ENCODE results near the gene TMEM218. TPM values are rescaled to one million over a fixed set of nuclear protein-coding genes. Genes with fewer than 3 reads are reported as not detected.

Gene TMEM218
- total RNA-seq, 1 donor from 2014 or later, result 12.8 TPM

DNA sequence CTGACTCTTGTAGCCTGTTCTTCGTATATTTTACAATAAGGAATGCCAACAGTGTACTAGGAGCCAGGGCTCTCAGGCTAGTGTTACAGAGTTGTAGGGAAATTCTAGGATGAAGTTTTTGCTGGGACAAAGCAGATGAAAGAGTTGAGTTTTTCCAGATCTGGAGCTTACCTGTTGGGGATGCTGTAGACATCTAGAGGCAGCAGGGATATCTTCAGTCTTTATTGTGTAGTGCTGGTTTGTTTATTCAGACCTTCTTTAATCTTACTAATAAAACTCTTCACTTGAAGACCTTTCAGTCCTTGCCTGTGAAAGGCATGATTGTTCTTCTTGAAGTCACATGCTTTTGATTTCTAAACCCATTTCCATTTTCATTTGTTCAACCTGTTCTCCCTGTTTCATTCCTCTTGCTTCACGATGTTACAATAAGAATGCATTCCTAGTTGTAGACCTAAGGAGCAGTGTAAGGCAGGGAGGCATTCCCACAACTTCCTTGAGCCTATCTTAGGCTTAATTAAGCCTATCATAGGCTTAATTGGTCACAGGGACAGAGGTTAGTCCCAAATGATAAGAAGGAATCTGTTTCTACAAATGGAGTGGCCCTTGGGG, 56.2 kb downstream of the TMEM218 start:
- intact Hi-C loops (cut with DNase I), result no loop called here
- Histone ChIP-seq H3K4me3 (no peak overlapping the region), H3K4me1 (no peaks in the 10 kb centered on the region), H3K27ac (no peak overlapping the region), H3K27me3 (no peaks in the 10 kb centered on the region), H3K36me3 (no peaks in the 10 kb centered on the region), H3K9me3 (no peaks in the 10 kb centered on the region)
- DNase-seq (ENCODE audit: extremely low spot score in 2 of 2), result no peak
- peak in 1 of 2 donors; percentile 54 for TF ChIP-seq POLR2AphosphoS5 (IDR thresholded peaks at IDR 0.05; ENCODE audit: insufficient read depth in 1 of 2, low read depth in 1 of 2)
- no peak for TF ChIP-seq POLR2A (IDR thresholded peaks at IDR 0.05)

GRCh38 chr11:125053167-125053566, 58.3 kb downstream of the TMEM218 start:
- Histone ChIP-seq H3K4me3 (no peak overlapping the region), H3K9me3 (no peaks in the 10 kb centered on the region), H3K36me3 (no peaks in the 10 kb centered on the region), H3K27me3 (no peaks in the 10 kb centered on the region), H3K4me1 (no peaks in the 10 kb centered on the region), H3K27ac (no peak overlapping the region)
- TF ChIP-seq CTCF (IDR thresholded peaks at IDR 0.05), result no peak
- TF ChIP-seq POLR2AphosphoS5 (IDR thresholded peaks at IDR 0.05; ENCODE audit: insufficient read depth in 1 of 2, low read depth in 1 of 2), result no peak
- TF ChIP-seq POLR2A (IDR thresholded peaks at IDR 0.05), result no peak
- intact Hi-C loops (cut with DNase I), result no loop called here
- DNase-seq (ENCODE audit: extremely low spot score in 2 of 2), result no peak

DNA sequence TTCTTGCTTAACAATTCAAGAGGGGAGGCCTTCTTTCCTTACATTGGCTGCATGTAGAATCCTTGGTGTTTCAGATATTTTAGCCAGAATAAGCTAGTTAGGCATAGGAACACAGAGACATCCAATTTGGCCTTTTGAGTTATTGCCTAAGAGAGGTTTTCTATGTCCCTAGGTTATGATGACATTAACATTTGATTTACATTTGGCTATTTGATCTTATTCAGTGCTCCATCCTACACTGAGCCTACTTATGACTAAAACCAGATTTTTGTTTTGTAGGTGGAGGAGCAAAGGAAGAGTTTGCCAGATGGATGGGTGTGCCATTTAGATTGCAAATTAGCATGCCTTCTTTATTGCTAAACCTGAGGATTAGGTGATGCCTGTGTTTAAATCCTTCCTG, 59.4 kb downstream of the TMEM218 start:
- H3K27me3 ChIP-seq, result no peaks in the 10 kb centered on the region
- no peak overlapping the region for H3K4me3 ChIP-seq
- intact Hi-C loops (cut with DNase I), result no loop called here
- no peaks in the 10 kb centered on the region for H3K4me1 ChIP-seq
- no peaks in the 10 kb centered on the region for H3K9me3 ChIP-seq
- no peak for TF ChIP-seq CTCF (IDR thresholded peaks at IDR 0.05)
- TF ChIP-seq POLR2AphosphoS5 (IDR thresholded peaks at IDR 0.05; ENCODE audit: insufficient read depth in 1 of 2, low read depth in 1 of 2), result no peak
- TF ChIP-seq POLR2A (IDR thresholded peaks at IDR 0.05), result no peak
- H3K36me3 ChIP-seq, result no peaks in the 10 kb centered on the region
- no peak for DNase-seq (ENCODE audit: extremely low spot score in 2 of 2)
- H3K27ac ChIP-seq, result no peak overlapping the region

DNA sequence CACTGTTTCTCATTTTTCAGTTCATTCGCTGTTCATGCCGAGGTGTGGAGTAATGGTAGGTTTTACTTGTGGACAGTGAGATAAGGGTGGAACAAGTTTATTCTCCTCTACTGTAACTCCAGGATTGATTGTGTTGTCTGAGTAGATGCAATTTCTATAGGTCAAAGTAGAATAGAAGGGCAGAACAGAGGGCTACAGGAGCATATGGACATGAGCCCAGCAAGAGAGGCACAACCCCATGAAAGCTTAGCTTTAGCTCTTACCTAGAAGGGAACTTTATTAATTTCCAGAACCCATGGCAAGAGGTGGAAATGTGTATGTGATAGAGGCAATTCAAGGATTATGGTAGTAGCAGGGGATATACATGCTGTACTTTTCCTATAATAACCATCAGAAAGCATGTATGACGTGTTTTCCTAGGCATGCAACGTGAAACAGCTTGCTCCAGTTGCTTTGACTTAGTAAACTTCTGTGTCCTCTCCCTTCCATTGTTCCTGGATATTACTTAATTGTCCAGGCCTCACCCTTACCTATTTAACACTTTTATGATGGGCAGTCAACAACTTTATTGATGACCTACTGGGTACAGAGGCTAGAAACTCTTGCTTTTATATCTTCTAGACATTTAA, 62.1 kb downstream of the TMEM218 start:
- TF ChIP-seq POLR2AphosphoS5 (IDR thresholded peaks at IDR 0.05; ENCODE audit: insufficient read depth in 1 of 2, low read depth in 1 of 2) (no peak), POLR2A (IDR thresholded peaks at IDR 0.05) (no peak), CTCF (IDR thresholded peaks at IDR 0.05) (no peak)
- no peak for DNase-seq (ENCODE audit: extremely low spot score in 2 of 2)
- H3K4me3 ChIP-seq, result no peak overlapping the region
- no peaks in the 10 kb centered on the region for H3K36me3 ChIP-seq
- H3K9me3 ChIP-seq, result no peaks in the 10 kb centered on the region
- no peaks in the 10 kb centered on the region for H3K27me3 ChIP-seq
- H3K27ac ChIP-seq, result no peak overlapping the region
- no peaks in the 10 kb centered on the region for H3K4me1 ChIP-seq
- intact Hi-C loops (cut with DNase I), result no loop called here

Other genes starting within 250 kb of the TMEM218 start
- gene ROBO3, start 246.2 kb downstream of the TMEM218 start, total RNA-seq, result 18.9 TPM
- 39.8 TPM for gene ROBO4, start 213.8 kb downstream of the TMEM218 start, total RNA-seq
- gene HEPN1, start 192.4 kb downstream of the TMEM218 start, total RNA-seq, result not detected
- gene HEPACAM, start 175.6 kb downstream of the TMEM218 start, total RNA-seq, result 3.4 TPM
- gene CCDC15, start 157.4 kb downstream of the TMEM218 start, total RNA-seq, result 2.9 TPM
- 22.6 TPM for gene SLC37A2, start 48.3 kb downstream of the TMEM218 start, total RNA-seq
- gene PKNOX2, start 53.1 kb upstream of the TMEM218 start, total RNA-seq, result 3.4 TPM